HG03439 (cell line): ENCODE results near the gene EGLN2.
A peak's percentile ranks its signal among the peaks of the same experiment; 100 is the strongest.
"Not testable (repeated sequence)": the region's sequence is repeated elsewhere in the genome, so short reads cannot be mapped to it uniquely, and the experiment has no call there.

ENCODE experiments used
- ATAC-seq: cut with Tn5 transposase; IDR thresholded peaks from one replicate; pipeline ENCODE4 v1.9.1; 2021; ENCODE audit warnings: mild to moderate bottlenecking, moderate library complexity; ENCODE audit not compliant: unreplicated experiment

Gene EGLN2

GRCh38 chr19:40815223-40815622 lies 16.2 kb downstream of the EGLN2 start:
- ATAC-seq = no peak

- ATAC-seq = peak; percentile 54
These were observed 19.7 kb downstream of the EGLN2 start for GRCh38 chr19:40818480-40819399.

GRCh38 chr19:40819479-40820234 lies 20.7 kb downstream of the EGLN2 start:
- ATAC-seq = not testable (repeated sequence)

- no peak for ATAC-seq
These were observed 23.2 kb downstream of the EGLN2 start for GRCh38 chr19:40822161-40822560.

GRCh38 chr19:40822704-40823553 lies 23.9 kb downstream of the EGLN2 start:
- not testable (repeated sequence) for ATAC-seq

GRCh38 chr19:40824916-40825315 lies 25.9 kb downstream of the EGLN2 start:
- ATAC-seq = not testable (repeated sequence)

- not testable (repeated sequence) for ATAC-seq
These were observed 26.6 kb downstream of the EGLN2 start for GRCh38 chr19:40825460-40826095.

- ATAC-seq = not testable (repeated sequence)
These were observed 27.3 kb downstream of the EGLN2 start for GRCh38 chr19:40826312-40826698.

- ATAC-seq = not testable (repeated sequence)
These were observed 27.9 kb downstream of the EGLN2 start for GRCh38 chr19:40826699-40827385.

GRCh38 chr19:40827386-40828247 lies 28.6 kb downstream of the EGLN2 start:
- no peak for ATAC-seq

- ATAC-seq = no peak
These were observed 30.2 kb downstream of the EGLN2 start for GRCh38 chr19:40829205-40829604.

- ATAC-seq = not testable (repeated sequence)
These were observed 31.8 kb downstream of the EGLN2 start for GRCh38 chr19:40830741-40831140.

- no peak for ATAC-seq
These were observed 32.8 kb downstream of the EGLN2 start for GRCh38 chr19:40831502-40832430.

GRCh38 chr19:40832431-40832790 lies 33.4 kb downstream of the EGLN2 start:
- not testable (repeated sequence) for ATAC-seq

- not testable (repeated sequence) for ATAC-seq
These were observed 34.9 kb downstream of the EGLN2 start for GRCh38 chr19:40833728-40834533.

- no peak for ATAC-seq
These were observed 37.9 kb downstream of the EGLN2 start for GRCh38 chr19:40836754-40837429.
